Measurements from ENCODE around the gene NDRG3. TPM values are rescaled to one million over a fixed set of nuclear protein-coding genes. Genes with fewer than 3 reads are reported as not detected.

The NDRG3 gene
- total and polyA plus RNA-seq, 2 of the 8 experiments (the other 6 are each of a cell fraction or from before 2014, with no cell fraction given): 25.7 to 32.3 TPM

- FAIRE-seq (no peak), DNase-seq (ENCODE audit: low read depth in 1 of 2, low spot score in 2 of 2) (no peak)
- no peak overlapping the region for H2AK5ac ChIP-seq (ENCODE audit: low read depth, low read length)
- H3K36me3 ChIP-seq (ENCODE audit: control insufficient read depth in 2 of 4, insufficient read depth in 4 of 4, low read length in 3 of 4): no peaks in the 10 kb centered on the region
- H3K4me1 ChIP-seq (replicated peaks in 1 of 4; ENCODE audit: control insufficient read depth in 3 of 4, insufficient read depth in 4 of 4, low read length in 3 of 4): peaks cover 1 to 13% (median 6%) of the 10 kb centered on the region in 4 experiments; a peak in 4 of 7 replicates
- no peak overlapping the region for H2BK12ac ChIP-seq (ENCODE audit: low read depth, low read length)
- no peak overlapping the region for H2BK5ac ChIP-seq (ENCODE audit: low read depth, low read length)
- TF ChIP-seq ASH2L (IDR thresholded peaks at IDR 0.05; ENCODE audit: low read length) (no peak), EZH2 (IDR thresholded peaks at IDR 0.05; ENCODE audit: low read depth, low read length, severe bottlenecking) (no peak), HDAC6 (IDR thresholded peaks at IDR 0.05; ENCODE audit: low read depth, low read length) (no peak), SRF (IDR thresholded peaks at IDR 0.05; ENCODE audit: low read depth, low read length) (no peak)
- no peaks in the 10 kb centered on the region for H3K27me3 ChIP-seq (replicated peaks in 1 of 4; ENCODE audit: control insufficient read depth in 3 of 4, extremely low read depth in 1 of 4, insufficient read depth in 3 of 4, low read length in 3 of 4)
- no peaks in the 10 kb centered on the region for H3K23me2 ChIP-seq (ENCODE audit: low read depth, low read length)
- no peak overlapping the region for H3K9ac ChIP-seq (replicated peaks in 1 of 4; ENCODE audit: extremely low read depth in 1 of 4, low read depth in 3 of 4, low read length in 3 of 4)
- H3K23ac ChIP-seq (ENCODE audit: insufficient read length): no peak overlapping the region
- H3K4me2 ChIP-seq (ENCODE audit: insufficient read depth in 1 of 2, low read depth in 2 of 2, low read length in 2 of 2): no peak overlapping the region
- no peak overlapping the region for H4K91ac ChIP-seq (replicated peaks; ENCODE audit: insufficient read length, low read length)
- H3K56ac ChIP-seq (replicated peaks; ENCODE audit: insufficient read length, low read depth, low read length): no peak overlapping the region
- H3K4me3 ChIP-seq (ENCODE audit: extremely low read depth in 1 of 4, insufficient read depth in 2 of 4, low read depth in 3 of 4, low read length in 4 of 4): no peak overlapping the region
- H4K20me1 ChIP-seq (replicated peaks in 1 of 2; ENCODE audit: control insufficient read depth in 1 of 2, insufficient read depth in 2 of 2, low read length in 2 of 2): no peaks in the 10 kb centered on the region
- no peaks in the 10 kb centered on the region for H3K9me3 ChIP-seq (ENCODE audit: insufficient read depth in 2 of 2, low read depth in 1 of 2, low read length in 1 of 2)
- no peaks in the 10 kb centered on the region for H3K79me2 ChIP-seq (ENCODE audit: control insufficient read depth in 1 of 2, insufficient read depth in 2 of 2, low read length in 2 of 2)
- no peaks in the 10 kb centered on the region for H3K79me1 ChIP-seq (ENCODE audit: low read depth, low read length)
- no peak overlapping the region for H2BK15ac ChIP-seq (ENCODE audit: low read length)
- no peak overlapping the region for H2BK20ac ChIP-seq (ENCODE audit: low read length)
- H3K14ac ChIP-seq (ENCODE audit: insufficient read length): no peak overlapping the region
- H4K8ac ChIP-seq (ENCODE audit: extremely low read depth, insufficient read depth, low read length): no peak overlapping the region
- WGBS, 2 experiments (ENCODE audit: extremely low coverage in 1 of 2, insufficient coverage in 1 of 2, insufficient read length in 1 of 2, insufficient replicate concordance in 2 of 2, low coverage in 1 of 2, low lambda C conversion rate in 2 of 2, missing lambda C conversion rate in 1 of 2): 91% methylated on average over 5 of the region's 6 CpGs; no CpG with 5 or more reads in 1 of the 2 experiments
- H2AFZ ChIP-seq (ENCODE audit: low read length): no peak overlapping the region
- H4K5ac ChIP-seq (ENCODE audit: insufficient read length, low read depth, low read length): no peak overlapping the region
- no peak overlapping the region for H3K27ac ChIP-seq (ENCODE audit: low read depth, low read length)
- H3K18ac ChIP-seq (ENCODE audit: extremely low read depth, low read length): no peak overlapping the region
- ChIA-PET POLR2A (ENCODE audit: partially characterized antibody) (interaction anchor here (1.1 kb wide), 1 partner anchor 35 kb away, joined by 5 read pairs; no protein-coding TSS in a partner anchor), CTCF (ENCODE audit: partially characterized antibody) (interaction anchor here (0.8 to 4.1 kb wide), 3 partner anchors 10 to 37 kb away, joined by 3 to 19 read pairs (median 4); partner anchors contain the start of gene RAB5IF)
- no peak overlapping the region for H2BK120ac ChIP-seq (replicated peaks; ENCODE audit: low read depth, low read length)
- no peak overlapping the region for H3K4ac ChIP-seq (replicated peaks; ENCODE audit: insufficient read length, low read depth, low read length)
Measured at GRCh38 chr20:36642136-36642535, 103.8 kb downstream of the NDRG3 start.

Measured in H1 (cell line).